Activated naive CD4-positive, alpha-beta T cell treated with anti-CD3 and anti-CD28 coated beads, Interleukin-2, amount 50 U/mL, for 72 hours (primary cell): ENCODE data around the gene VAV2. TPM values are rescaled to one million over a fixed set of nuclear protein-coding genes. Genes with fewer than 3 reads are reported as not detected.

Experiments
- ATAC-seq, 2 donors: fragments of 150-1000 bp; cut with Tn5 transposase; 2 replicates each; pipeline ENCODE4 v1.10.0; 2021; ENCODE audit warnings: mild to moderate bottlenecking in 2 of 2, moderate library complexity in 2 of 2
- DNase-seq, 2 donors: peaks; one replicate each; pipeline ENCODE4 v3.0.0; 2021 to 2022; ENCODE audit warnings: low spot score in 2 of 2
- H3K27ac Mint-ChIP-seq, 2 donors: one replicate each; pipeline ENCODE4 v1.8.0; 2022; ENCODE audit warnings: mild to moderate bottlenecking in 2 of 2, mixed read lengths in 2 of 2
- H3K36me3 Mint-ChIP-seq, 2 donors: one replicate each; pipeline ENCODE4 v1.8.0; 2022; ENCODE audit warnings: mixed read lengths in 2 of 2
- H3K9me3 Mint-ChIP-seq, 2 donors: one replicate each; pipeline ENCODE4 v1.8.0; 2022; ENCODE audit warnings: mixed read lengths in 2 of 2
- total RNA-seq, 2 donors: library from RNA; stranded (reverse); gene quantifications; one replicate each; pipeline ENCODE4 v1.2.3, GENCODE V29; 2022

Gene VAV2
- total RNA-seq, 2 donors from 2014 or later: 7.5 to 9.1 TPM

DNA sequence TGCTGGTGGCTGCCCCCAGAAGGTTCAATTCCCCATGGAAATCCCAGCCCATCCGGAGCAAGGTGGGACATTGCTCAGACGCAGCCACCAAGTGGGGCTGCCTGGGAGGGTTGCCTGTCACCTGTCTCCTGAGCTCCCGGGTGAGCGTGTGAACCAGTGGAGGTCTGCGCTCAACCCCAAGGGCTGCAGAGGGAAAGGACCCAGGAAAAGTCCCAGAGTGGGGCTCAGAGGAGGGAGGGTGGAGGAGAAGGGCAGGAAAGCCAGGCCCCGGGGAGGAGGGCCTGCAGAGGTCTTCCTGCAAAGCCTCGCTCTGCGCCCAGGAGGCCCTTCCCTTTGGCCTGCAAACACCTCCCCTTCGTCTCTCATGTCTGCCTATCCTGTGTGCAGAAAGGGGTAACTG lies 134.5 kb downstream of the VAV2 start:
- ATAC-seq: no peak
- Mint-ChIP-seq H3K27ac (no peak overlapping the region), H3K9me3 (no peaks in the 10 kb centered on the region)

DNA sequence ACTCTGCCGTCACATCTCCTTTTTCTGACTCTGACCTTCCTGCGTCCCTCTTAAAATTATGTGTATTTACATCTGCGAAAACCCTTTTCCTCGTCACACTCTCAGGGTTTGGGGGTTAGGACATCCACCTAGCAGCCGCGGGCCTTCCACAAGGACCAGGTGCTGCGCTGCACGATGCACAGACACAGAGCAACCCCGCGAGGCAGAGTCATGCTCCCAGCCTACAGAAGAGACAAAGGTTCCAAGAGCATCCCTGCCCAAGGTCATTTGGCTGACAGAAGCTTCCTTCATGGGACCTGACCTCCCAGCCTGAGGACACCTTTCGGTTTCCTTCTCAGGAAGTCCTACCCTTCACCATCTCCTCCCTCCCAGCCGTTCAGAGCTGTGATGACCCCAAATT lies 135.3 kb downstream of the VAV2 start:
- Mint-ChIP-seq H3K9me3 (no peaks in the 10 kb centered on the region), H3K36me3 (no peaks in the 10 kb centered on the region), H3K27ac (peak overlapping the region in 1 of 2 donors; percentile 17)
- DNase-seq (no peak), ATAC-seq (no peak)

More for the DNA sequence above, 134.5 kb downstream of the VAV2 start:
- DNase-seq: no peak
- no peaks in the 10 kb centered on the region for H3K36me3 Mint-ChIP-seq

DNA sequence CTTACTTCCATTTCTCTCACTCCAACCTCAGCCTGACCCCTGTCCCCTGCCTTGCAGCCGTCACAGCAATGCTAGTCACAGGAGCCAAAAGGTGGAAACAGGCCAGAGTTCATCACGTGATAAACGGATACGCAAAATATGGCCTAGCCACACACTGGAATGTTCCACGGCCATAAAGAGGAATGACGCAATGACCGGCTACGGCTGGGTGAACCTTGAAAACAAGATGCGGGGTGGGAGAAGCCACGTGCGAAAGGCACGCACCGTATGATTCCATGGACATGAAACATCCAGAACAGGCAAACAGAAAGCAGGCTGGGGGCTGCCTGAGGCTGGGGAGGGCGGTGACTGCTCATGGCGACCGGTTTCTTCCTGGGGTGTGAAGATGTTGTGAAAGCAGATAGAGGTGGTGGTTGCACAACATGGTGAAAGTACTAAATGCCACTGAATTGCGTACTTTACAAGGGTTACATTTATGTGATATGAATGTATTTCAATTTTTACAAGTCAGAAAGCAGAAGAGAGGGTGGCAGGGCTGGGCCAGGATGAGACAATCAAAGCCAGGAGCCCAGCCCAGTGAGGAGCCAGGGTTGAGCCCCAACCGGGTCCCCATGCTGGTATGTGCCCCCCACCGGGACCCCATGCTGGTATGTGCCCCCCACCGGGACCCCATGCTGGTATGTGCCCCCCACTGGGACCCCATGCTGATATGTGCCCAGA lies 136.2 kb downstream of the VAV2 start:
- ATAC-seq: no peak

DNA sequence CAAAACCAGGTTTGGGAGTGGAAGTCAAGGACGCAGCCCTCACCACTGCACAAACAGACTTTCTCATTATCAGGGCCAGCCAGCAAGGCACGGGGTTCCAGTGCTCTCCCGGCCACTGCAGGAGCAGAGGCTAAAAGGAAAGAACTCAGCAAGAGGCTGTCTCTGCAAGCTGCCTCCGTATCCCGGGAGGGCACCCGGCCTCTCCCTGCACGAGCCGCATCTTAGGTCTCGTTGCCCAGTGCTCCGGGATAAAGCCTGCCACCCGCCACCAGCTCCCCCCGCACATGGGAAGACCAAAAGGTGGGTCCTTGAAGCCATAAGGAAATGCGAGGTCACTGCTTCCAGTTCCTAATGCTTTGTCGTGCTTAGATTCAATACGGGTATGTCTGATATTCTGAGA lies 136.8 kb downstream of the VAV2 start:
- no peak overlapping the region for H3K27ac Mint-ChIP-seq
- no peaks in the 10 kb centered on the region for H3K9me3 Mint-ChIP-seq
- ATAC-seq (no peak), DNase-seq (no peak)
- no peaks in the 10 kb centered on the region for H3K36me3 Mint-ChIP-seq

More for the DNA sequence above, 136.2 kb downstream of the VAV2 start:
- Mint-ChIP-seq H3K36me3 (no peaks in the 10 kb centered on the region), H3K9me3 (no peaks in the 10 kb centered on the region), H3K27ac (no peak overlapping the region)
- no peak for DNase-seq

DNA sequence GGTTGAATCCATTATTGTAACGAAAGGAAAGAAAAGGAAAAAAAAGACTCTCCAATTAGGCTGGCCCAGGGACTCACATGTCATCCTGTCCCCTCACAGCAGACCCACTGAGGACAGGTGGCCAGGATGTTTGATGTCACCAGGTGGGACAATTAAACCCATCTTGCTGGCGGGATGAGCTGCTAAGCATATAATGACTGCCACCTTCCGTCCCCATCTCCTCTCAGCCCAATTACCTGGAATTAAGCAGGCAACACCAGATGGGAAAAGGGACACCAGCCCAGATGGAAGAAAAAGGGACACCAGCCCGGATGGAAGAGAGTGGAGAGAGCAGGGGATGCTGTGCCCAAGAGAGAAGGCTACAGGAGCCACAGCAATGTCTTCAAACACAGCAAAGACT lies 137.4 kb downstream of the VAV2 start:
- DNase-seq (no peak), ATAC-seq (no peak)
- H3K27ac Mint-ChIP-seq: peak overlapping the region in 1 of 2 donors; percentile 15
- H3K9me3 Mint-ChIP-seq: no peaks in the 10 kb centered on the region
- H3K36me3 Mint-ChIP-seq: no peaks in the 10 kb centered on the region

DNA sequence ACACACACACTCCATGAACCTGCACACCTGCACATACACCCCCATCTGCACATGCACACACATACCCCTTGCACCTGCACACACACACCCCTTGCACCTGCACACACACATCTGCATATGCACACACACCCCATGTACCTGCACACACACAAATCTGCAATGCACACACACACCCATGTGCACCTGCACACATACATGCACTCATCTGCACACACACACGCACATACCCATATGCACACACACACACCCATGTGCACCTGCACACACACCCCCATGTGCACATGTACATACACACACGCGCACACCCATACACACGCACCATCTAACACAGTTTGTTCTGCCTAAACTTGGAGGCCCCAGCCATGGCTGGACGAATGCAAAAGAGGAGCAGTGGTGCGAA lies 138.1 kb downstream of the VAV2 start:
- ATAC-seq (no peak), DNase-seq (no peak)
- Mint-ChIP-seq H3K36me3 (no peaks in the 10 kb centered on the region), H3K9me3 (no peaks in the 10 kb centered on the region), H3K27ac (no peak overlapping the region)

DNA sequence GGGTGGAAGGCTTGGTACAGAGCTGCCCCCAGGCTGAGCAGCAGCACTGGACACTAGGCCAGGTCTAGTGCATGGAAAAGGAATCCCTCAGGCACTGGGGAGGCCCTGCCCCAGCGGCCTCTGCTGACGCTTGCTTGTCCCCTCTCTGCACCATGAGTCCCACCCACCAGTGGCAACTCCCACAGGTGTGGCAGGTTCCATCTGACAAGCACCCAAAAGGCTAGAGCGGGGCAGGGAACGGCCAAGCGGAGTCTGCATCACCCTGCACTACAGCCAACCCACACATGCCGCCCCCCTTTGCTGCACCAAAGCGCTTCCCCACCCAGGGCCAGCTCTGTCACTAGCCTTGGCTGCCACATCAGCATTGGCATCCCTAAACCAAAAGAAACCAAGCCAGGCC lies 138.8 kb downstream of the VAV2 start:
- Mint-ChIP-seq H3K27ac (no peak overlapping the region), H3K9me3 (no peaks in the 10 kb centered on the region), H3K36me3 (no peaks in the 10 kb centered on the region)
- ATAC-seq (no peak), DNase-seq (no peak)

DNA sequence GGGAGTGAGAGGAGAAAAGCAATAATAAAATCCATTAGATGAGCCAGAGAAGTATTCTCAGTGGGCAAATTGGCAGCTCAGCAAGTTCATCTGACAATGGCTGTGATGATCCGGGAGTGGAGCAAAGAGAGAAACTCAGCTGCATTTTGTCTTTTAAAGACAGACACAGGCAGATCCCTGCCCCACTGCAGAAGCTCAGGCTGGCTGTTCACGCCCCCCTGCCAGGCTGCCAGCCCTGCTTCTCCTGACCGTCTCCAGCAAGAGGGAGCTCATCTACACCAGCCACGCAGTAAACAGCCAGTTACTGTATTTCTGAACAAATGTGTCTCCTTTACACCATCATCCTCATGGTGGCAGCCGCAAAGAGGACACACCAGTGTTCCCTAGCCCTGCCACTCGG lies 139.7 kb downstream of the VAV2 start:
- DNase-seq (no peak), ATAC-seq (no peak)
- Mint-ChIP-seq H3K36me3 (no peaks in the 10 kb centered on the region), H3K27ac (no peak overlapping the region), H3K9me3 (no peaks in the 10 kb centered on the region)

DNA sequence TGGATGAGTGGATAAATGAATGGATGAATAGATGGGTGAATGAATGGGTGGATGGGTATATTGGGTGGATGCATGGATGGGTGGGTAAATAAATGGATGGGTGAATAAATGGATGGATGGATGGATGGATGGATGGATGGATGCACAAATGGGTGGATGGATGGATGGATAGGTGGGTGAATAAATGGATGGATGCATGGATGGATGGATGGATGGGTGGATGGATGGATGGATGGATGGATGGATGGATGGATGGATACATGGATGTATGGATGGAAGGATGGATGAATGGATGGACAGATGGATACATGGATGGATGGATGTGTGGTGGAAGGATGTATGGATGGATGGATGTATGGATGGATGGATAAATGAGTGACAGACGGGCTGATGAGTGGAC lies 140.4 kb downstream of the VAV2 start:
- ATAC-seq (no peak), DNase-seq (no peak)
- Mint-ChIP-seq H3K27ac (no peak overlapping the region), H3K9me3 (no peaks in the 10 kb centered on the region), H3K36me3 (no peaks in the 10 kb centered on the region)

DNA sequence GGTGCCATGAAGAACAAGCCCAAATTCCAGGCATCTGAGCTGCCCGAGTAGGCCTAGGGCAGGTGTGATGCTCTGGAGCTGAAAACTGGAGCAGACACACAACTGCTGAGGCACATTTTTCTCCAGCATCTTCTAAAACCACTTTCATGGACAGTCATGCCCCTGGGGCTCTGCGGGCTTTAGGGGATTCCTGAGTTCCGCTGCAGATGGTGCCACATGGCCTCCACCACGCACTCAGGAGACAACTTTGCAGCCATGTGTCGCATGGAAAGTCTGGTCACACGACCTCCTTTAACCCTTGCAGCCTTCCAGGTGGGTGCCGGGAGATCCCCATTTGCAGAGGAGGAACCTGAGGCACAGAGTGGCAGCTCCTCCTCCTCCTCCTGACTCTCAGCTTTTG lies 141.2 kb downstream of the VAV2 start:
- no peaks in the 10 kb centered on the region for H3K9me3 Mint-ChIP-seq
- ATAC-seq (no peak), DNase-seq (no peak)
- H3K36me3 Mint-ChIP-seq: no peaks in the 10 kb centered on the region
- peak overlapping the region in 1 of 2 donors; percentile 59 for H3K27ac Mint-ChIP-seq

DNA sequence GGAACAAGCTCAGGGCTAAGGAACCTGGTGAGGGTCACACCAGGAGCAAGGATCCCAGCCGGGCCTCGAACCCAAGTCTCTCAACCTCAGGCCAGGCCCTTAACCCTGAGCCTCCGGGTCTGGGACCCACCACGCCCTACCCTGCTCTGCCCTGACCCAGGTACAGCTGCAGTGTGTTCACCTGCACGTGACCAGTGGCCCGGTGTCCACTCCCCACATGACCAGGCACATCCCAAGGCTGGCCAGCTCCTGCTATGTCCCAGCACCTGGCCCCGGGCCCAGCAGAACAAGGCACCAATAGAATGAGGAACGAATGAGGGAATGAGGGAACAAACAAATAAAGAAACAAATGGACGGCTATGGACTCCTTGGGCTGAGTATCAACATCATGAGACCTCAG lies 142.0 kb downstream of the VAV2 start:
- ATAC-seq (no peak), DNase-seq (no peak)
- Mint-ChIP-seq H3K9me3 (no peaks in the 10 kb centered on the region), H3K27ac (peak overlapping the region in 1 of 2 donors; percentile 59), H3K36me3 (no peaks in the 10 kb centered on the region)

DNA sequence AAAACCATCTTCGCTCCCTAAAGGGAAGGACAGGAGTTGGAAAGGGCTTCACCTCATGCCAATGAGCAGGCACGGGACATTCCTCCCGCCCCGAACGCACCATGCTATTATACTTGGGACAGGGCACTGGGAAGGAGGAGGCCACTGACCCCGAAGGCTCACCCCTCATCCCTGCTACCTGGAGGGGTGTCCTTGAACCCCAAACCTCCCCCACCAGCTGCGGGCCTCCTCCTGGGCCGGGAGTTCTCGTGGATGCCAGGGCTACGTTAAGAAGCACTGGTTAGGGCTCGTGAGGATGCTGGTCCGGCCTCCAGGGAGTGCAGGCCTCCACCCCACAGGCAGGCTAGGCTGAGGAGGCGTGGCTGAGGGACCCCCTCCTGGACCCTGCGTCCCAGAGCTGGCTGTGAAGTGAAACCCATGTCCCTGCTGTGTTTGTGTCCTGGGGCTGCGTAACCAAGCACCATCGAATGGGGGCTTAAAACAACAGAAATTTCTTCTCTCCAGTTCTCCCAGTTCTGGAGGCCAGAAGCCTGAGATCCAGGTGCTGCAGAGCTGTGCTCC lies 142.9 kb downstream of the VAV2 start:
- no peak for DNase-seq
- Mint-ChIP-seq H3K9me3 (no peaks in the 10 kb centered on the region), H3K36me3 (no peaks in the 10 kb centered on the region), H3K27ac (no peak overlapping the region)
- ATAC-seq: no peak

DNA sequence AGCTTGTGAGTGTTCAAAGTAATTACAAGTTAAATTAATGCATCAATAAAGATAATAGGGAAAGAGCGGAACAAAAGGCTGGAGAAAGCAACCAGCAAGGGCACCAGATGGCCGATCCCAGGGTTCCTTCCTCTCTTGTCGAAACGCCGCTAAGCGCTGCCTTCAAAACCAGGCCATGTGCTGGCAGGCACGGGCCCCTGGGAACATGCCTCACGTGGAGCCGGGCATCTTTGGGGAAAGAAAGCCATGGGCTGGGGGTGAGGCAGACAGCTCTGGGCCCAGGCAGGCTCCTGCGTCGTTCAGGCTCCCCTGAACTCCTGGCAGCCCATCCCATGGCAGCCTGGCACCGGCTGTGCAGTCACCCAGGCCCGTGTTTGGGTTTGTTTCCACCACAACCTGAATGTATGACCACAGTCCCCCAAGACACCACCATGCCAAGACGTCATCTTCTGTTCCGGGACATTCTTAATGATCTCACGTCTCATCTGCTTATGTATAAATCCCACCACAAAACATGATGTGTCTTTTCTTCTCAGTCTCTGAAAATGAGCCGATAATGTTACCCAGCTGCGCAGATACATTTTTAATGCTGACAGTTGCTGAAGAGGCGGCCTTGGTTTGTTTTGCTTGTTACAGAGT lies 143.5 kb downstream of the VAV2 start:
- no peak for DNase-seq
- Mint-ChIP-seq H3K36me3 (no peaks in the 10 kb centered on the region), H3K9me3 (no peaks in the 10 kb centered on the region), H3K27ac (no peak overlapping the region)
- ATAC-seq: no peak

DNA sequence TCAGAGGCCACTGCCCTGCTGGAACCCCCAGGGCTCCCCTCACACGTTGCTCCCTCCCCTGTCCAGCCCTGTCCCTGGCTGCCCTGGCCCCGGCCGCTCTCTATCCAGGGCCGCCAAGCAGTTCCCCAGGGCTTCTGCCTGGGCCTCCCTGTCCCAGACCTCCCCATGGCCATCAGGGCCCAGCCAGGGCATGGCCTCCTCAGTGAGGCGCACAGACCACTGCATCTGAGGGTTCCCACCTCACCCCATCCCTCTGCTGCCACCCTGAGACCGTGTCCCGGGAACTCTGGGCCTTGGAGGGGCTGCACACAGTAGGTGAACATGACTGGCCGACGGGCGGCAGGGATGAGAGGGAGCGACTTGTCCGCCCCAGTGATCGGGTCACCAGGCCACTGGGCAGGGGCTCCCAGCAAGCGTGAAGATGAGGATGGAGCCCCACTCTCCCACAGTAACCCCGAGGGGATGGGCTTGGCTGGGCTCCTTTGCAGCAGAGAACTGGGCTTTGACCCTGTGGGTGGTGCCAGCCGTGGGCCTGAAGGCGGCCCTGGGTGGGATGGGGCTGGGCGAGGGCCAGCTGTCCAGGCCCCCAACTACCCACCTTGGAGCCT lies 145.5 kb downstream of the VAV2 start:
- H3K27ac Mint-ChIP-seq: no peak overlapping the region
- no peaks in the 10 kb centered on the region for H3K9me3 Mint-ChIP-seq
- DNase-seq (no peak), ATAC-seq (no peak)
- H3K36me3 Mint-ChIP-seq: no peaks in the 10 kb centered on the region

DNA sequence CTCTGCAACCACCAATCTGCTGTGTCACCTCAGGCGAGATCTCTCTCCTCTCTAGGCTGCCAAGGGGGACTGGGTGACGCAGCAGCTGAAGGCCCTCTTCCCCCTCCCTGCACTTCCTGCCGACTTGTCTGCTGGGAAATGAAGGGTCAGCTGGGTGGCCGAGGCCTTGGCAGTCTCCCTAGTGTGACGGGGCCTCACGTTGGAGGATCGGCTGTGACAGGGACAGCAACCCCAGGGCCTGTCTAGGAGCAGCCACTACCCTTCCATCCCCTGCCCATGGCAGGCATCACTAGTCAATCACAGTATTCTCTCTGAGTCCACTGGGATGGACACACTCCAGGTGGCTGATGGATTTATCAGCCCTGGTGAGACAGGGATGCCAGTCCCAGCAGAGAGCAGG lies 146.7 kb downstream of the VAV2 start:
- DNase-seq (no peak), ATAC-seq (peak in 1 of 2 donors; percentile 34)
- Mint-ChIP-seq H3K27ac (no peak overlapping the region), H3K9me3 (no peaks in the 10 kb centered on the region), H3K36me3 (no peaks in the 10 kb centered on the region)

DNA sequence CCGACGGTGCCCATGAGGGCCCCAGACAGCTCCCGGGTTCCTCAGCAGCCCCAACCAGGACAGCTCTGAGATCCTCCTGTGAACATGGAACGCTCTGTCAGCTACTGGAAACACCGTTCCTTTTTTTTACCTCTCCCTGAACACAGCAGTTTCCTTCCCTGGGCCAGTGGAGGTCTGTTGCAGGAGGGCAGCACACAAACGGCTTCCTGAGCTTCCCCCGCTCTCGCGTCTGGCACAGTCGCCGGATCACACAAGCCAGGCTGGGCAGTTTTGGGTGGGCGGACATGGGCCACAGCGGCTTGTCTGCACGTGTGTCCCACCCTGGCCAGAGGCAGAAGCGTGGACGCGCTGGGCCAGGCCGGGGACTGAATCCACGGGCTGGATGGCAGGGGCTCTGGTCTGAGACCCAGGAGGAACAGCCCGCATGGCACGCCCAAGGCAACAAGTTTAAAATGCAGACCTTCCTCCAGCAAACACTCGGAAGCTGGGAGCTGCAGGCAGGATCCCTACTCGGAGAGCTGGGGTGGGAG lies 147.2 kb downstream of the VAV2 start:
- DNase-seq (no peak), ATAC-seq (no peak)
- H3K9me3 Mint-ChIP-seq: no peaks in the 10 kb centered on the region
- no peaks in the 10 kb centered on the region for H3K36me3 Mint-ChIP-seq
- H3K27ac Mint-ChIP-seq: no peak overlapping the region

DNA sequence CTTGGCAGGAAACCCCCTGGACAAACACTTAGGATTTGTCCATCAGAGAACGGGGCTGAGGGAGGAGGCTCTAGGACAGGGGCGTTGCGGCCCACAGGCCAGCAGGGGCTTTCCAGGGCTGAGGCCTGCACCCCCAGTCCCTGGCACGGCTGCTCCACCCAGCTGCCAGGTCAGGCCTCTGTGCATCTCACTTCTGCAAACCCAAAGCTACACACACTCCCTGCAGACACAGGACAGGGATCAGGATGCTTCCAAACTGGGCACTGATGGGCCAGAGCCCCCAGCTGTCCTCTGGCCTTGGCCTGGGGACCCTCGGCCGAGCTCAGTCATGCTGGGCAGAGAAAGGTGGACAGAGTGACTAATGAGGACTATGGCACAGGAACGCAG lies 147.7 kb downstream of the VAV2 start:
- Mint-ChIP-seq H3K27ac (no peak overlapping the region), H3K9me3 (no peaks in the 10 kb centered on the region), H3K36me3 (no peaks in the 10 kb centered on the region)
- DNase-seq (no peak), ATAC-seq (no peak)
